GM12874 (cell line): Measurements from ENCODE around the gene AGBL1.

ENCODE experiments used
- TF ChIP-seq, protein P1 (sequence below): IDR thresholded peaks from 2 replicates; pipeline ENCODE4 v1.5.1; 2011; ENCODE audit warnings: low read depth, mild to moderate bottlenecking, control low read depth, low read length, moderate library complexity; ENCODE audit not compliant: insufficient read depth

AGBL1 gene

DNA sequence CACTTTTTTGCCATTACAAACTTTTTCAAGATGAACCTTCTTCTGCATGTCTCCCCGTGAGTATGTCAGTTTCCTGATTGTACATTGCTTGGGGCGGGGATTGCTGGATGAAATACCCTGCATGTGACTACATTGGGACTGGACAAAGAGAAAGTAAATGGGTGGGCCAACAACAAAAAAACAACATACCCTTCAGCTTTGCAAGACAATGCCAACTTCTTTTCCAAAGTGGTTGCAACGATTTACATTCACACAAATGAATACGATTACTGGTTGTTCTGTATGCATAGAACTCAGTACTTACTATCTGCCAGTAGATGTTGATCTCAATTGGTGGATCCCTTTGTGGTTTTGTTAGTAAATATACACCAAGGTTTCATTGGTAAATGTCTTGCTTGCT, 908.4 kb downstream of the AGBL1 start:
- TF ChIP-seq, protein P1, sequence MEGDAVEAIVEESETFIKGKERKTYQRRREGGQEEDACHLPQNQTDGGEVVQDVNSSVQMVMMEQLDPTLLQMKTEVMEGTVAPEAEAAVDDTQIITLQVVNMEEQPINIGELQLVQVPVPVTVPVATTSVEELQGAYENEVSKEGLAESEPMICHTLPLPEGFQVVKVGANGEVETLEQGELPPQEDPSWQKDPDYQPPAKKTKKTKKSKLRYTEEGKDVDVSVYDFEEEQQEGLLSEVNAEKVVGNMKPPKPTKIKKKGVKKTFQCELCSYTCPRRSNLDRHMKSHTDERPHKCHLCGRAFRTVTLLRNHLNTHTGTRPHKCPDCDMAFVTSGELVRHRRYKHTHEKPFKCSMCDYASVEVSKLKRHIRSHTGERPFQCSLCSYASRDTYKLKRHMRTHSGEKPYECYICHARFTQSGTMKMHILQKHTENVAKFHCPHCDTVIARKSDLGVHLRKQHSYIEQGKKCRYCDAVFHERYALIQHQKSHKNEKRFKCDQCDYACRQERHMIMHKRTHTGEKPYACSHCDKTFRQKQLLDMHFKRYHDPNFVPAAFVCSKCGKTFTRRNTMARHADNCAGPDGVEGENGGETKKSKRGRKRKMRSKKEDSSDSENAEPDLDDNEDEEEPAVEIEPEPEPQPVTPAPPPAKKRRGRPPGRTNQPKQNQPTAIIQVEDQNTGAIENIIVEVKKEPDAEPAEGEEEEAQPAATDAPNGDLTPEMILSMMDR = no peak

GRCh38 chr15:87021751-87022150, 942.1 kb downstream of the AGBL1 start:
- TF ChIP-seq, protein P1 = no peak

DNA sequence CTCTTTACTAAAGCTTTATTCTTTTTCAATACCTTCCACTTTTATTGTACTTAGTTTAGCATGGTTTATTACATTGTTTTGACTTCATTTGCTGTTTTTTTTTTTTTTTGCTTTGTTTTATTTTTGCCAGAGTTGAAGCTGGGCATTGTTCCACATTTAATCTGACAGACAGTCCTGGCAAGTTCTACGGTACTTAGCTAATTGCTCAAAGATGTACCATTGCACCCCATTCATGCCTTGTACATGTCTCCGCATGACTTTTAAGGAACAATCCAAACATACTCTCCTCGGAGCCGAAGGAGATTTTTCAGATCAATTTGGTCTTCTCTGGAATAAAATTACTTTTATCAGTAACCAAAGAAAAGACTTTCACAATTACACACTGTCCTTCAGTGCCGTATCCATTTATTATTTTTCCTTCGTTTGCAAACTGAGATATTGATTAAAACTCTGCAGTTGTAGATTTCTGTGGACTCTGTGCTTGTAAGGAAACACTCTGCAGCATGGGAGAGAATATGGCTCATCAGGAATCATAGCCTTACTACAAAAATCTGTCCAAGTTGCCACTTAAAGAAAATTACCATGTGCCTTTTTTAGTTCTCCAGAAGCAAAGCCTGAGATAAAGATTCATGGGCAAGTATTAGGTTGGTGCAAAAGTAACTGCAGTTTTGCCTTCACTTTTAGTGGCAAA, 952.0 kb downstream of the AGBL1 start:
- TF ChIP-seq, protein P1 = no peak

DNA sequence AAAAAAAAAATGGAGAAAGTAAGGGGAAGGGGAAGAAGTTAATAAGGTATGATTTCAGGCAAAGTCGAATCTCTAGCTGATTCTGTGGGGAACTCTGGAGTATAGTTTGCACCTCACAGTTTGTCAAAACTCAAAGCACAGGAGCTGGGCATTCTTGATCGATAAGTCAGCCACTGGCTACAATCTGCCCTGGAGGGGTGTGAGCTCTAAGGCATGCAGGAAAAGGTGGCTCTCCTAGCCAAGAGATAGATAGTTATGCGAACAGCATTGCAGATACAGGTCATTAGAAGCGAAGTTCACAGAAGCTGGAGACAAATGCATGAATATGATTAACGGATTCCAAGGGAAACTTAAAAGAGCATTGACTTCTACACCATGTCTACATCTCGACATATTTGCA, 952.6 kb downstream of the AGBL1 start:
- TF ChIP-seq, protein P1 = no peak

DNA sequence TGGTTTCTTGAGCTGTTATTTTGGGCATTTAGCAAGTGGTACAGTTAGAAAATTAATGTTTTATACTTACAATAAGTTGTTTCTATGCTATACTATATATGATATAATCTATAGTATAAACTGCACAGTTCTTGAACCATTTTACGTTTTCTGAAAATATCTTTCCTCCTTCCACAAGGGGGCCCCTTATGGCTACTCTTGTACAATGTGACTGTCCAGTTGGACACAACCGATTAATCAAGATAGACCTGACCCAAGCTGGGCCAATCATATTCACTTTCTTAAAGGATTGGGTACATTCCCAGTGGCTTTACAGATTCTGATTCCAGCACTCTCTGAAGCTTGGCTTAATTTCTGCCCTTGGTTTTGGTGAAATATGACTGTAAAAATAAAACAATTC, 953.4 kb downstream of the AGBL1 start:
- TF ChIP-seq, protein P1 = no peak

DNA sequence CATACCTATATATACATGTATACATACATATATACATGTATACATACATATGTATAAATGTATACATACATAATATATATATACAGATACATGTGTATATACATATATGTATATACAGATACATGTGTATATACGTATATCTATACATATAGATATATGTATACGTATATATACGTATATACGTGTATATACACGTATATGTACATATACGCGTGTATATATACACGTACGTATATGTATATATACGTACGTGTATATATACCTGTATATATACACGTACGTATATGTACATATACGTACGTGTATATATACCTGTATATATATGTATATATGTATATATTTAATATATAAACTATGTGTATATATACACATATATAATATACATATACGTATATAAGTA, 955.2 kb downstream of the AGBL1 start:
- TF ChIP-seq, protein P1 = no peak

DNA sequence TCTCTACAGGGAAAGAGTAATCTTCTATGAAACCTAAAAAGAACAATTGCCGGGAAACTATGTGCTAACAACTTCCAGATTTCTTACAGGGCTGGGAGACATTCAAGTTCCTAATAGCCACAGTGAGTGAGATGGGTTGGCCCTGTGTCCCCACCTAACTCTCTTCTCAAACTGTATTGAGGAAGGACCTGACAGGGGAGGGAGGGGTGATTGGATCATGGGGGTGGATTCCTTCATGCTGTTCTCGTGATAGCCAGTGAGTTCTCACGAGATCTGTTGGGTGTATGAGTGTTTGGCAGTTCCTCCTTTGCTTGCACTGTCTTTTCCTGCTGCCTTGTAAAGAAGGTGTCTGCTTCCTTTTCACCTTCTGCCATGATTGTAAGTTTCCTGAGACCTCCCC, 958.7 kb downstream of the AGBL1 start:
- TF ChIP-seq, protein P1 = no peak
